NCI-H2227 (cell line): ENCODE data around the gene LRRC51.
"Not testable (repeated sequence)": the region's sequence is repeated elsewhere in the genome, so short reads cannot be mapped to it uniquely, and the experiment has no call there.

Source experiments
- DNase-seq: peaks from one replicate; lab custom pipeline; 2025; ENCODE audit not compliant: unreplicated experiment; lab: John Stamatoyannopoulos, UW

Gene LRRC51

GRCh38 chr11:72138821-72139390 is 58.3 kb downstream of the LRRC51 start:
- no peak for DNase-seq

GRCh38 chr11:72139500-72139899 is 58.9 kb downstream of the LRRC51 start:
- DNase-seq: no peak

- DNase-seq: no peak
Measured at GRCh38 chr11:72140661-72141060, 60.0 kb downstream of the LRRC51 start.

GRCh38 chr11:72141066-72141465 is 60.4 kb downstream of the LRRC51 start:
- DNase-seq: no peak

- not testable (repeated sequence) for DNase-seq
Measured at GRCh38 chr11:72142086-72142485, 61.4 kb downstream of the LRRC51 start.

- DNase-seq: not testable (repeated sequence)
Measured at GRCh38 chr11:72142543-72142942, 61.9 kb downstream of the LRRC51 start.

- DNase-seq: no peak
Measured at GRCh38 chr11:72144807-72145565, 64.3 kb downstream of the LRRC51 start.
